Adipocyte (in vitro differentiated cells): ENCODE results near the gene GNPNAT1.
A peak's percentile ranks its signal among the peaks of the same experiment; 100 is the strongest.

Experiments
- DNase-seq: peaks from one replicate; pipeline ENCODE4 v3.0.0-alpha.2; 2015; ENCODE audit warnings: low read depth
- H3K27me3 ChIP-seq: replicated peaks from 2 replicates; pipeline ENCODE4 v1.7.0; 2013; ENCODE audit warnings: mild to moderate bottlenecking, low read length, moderate library complexity; ENCODE audit not compliant: control insufficient read depth, insufficient read depth
- H3K36me3 ChIP-seq: 2 replicates; pipeline ENCODE4 v1.7.0; 2013; ENCODE audit warnings: low read length, mild to moderate bottlenecking, moderate library complexity; ENCODE audit not compliant: control insufficient read depth, insufficient read depth, severe bottlenecking
- H3K4me1 ChIP-seq: 2 replicates; pipeline ENCODE4 v1.7.0; 2013; ENCODE audit warnings: mild to moderate bottlenecking, low read length, moderate library complexity; ENCODE audit not compliant: control insufficient read depth, insufficient read depth
- H3K4me3 ChIP-seq: 2 replicates; pipeline ENCODE4 v1.7.0; 2013; ENCODE audit warnings: mild to moderate bottlenecking, low read length, moderate library complexity
- H3K9ac ChIP-seq: 2 replicates; pipeline ENCODE4 v1.7.0; 2013; ENCODE audit warnings: mild to moderate bottlenecking, low read length, moderate library complexity
- H3K9me3 ChIP-seq: 2 replicates; pipeline ENCODE4 v1.7.0; 2013; ENCODE audit warnings: mild to moderate bottlenecking, low read length, moderate library complexity; ENCODE audit not compliant: control insufficient read depth

The GNPNAT1 gene

DNA sequence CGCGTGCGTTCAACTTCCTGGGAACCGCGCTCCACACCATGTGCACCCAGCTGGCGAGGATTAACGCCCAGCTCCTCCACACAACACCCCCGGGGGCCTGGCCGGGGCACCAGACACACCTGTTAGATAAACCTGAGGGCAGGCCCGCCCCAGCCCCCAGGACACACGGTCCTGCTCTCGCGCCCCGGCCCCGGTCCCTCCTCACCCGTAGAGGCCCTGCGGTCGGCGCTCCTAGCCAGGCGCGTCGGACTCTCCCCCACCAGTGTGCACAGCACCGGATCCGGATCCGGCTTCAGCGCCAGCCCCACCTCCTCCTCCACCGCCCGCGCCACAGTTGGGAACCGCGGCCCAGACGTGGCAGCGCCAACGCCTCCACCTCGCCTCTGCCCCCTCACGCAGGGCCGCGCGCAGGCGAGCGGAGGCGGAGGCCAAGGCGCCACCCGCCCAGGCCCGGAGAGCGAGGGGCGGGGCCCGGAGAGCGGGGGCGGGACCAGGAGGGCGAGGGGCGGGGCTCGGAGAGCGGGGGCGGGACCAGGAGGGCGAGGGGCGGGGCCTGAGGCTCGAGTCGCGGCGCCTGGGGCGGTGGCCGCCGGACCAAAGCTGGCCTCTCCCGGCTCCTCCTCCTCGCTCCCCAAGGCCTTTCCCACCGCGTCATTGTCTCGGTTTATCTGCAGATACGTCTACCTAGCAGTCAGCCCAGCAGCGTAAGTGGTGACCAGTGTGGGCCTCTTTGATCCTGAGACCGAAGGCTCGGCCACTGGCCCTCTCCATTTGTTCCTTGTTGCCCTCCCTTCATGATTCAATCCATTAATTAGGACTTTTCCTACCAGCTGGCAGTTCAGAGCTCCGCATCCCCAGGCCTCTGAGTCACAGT, at the start of gene GNPNAT1:
GNPNAT1 (minus strand) TSS at position 385 of the 874 bp plus-strand sequence. CDS start 6,957 bp downstream, outside the sequence.
- DNase-seq: peak; percentile 96
- Histone ChIP-seq H3K27me3 (no peaks in the 10 kb centered on the region), H3K9me3 (no peaks in the 10 kb centered on the region), H3K36me3 (no peaks in the 10 kb centered on the region), H3K4me3 (peak within 1 kb of the TSS; percentile 98), H3K4me1 (peaks cover 39% of the 10 kb centered on the region), H3K9ac (peak within 1 kb of the TSS; percentile 92)

DNA sequence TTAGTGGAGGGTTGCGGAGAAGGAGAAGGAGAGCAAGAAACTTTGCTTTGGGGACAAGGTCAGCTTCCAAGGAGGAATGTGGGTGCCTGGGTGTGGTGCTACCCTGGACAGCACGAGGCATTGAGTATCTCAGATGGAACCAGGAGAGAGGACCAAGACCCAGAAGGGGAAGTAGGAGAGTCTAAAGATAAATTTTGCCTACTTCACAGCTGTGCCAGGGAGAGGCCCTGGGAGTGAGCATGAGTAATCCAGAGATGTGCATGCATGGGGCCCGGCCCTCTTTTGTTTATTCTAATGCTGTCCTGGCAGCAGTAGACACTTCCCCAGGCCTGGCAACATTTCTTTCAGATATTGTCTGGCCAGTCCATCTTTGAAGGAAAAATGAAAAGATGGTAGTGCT, 49.5 kb upstream of the GNPNAT1 start:
- peak; percentile 84 for DNase-seq
- H3K9me3 ChIP-seq: no peaks in the 10 kb centered on the region
- H3K4me3 ChIP-seq: no peak overlapping the region
- H3K27me3 ChIP-seq: no peaks in the 10 kb centered on the region
- H3K4me1 ChIP-seq: peaks cover 23% of the 10 kb centered on the region
- no peaks in the 10 kb centered on the region for H3K36me3 ChIP-seq
- H3K9ac ChIP-seq: no peak overlapping the region

DNA sequence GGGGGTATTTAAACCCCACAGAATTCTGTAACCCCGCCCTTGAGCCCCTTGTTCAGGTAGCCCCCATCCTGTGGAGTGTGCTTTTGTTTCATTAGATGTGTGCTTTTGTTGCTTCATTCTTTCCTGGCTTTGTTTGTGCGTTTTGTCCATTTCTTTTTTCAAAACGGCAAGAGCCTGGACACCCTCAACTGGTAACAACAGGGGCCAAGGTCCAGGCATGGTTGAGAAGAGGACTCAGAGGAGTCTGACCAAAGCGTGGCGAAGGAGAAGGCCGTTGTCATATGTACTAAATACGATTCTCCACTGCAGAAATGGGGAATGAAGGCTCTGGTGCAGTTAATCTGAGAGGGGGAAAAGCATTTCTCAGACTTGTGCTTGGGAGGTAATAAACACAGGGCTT, 46.0 kb upstream of the GNPNAT1 start:
- H3K4me1 ChIP-seq: peaks cover 27% of the 10 kb centered on the region
- H3K9ac ChIP-seq: no peak overlapping the region
- H3K36me3 ChIP-seq: no peaks in the 10 kb centered on the region
- no peak for DNase-seq
- H3K4me3 ChIP-seq: no peak overlapping the region
- H3K9me3 ChIP-seq: no peaks in the 10 kb centered on the region
- H3K27me3 ChIP-seq: no peaks in the 10 kb centered on the region

DNA sequence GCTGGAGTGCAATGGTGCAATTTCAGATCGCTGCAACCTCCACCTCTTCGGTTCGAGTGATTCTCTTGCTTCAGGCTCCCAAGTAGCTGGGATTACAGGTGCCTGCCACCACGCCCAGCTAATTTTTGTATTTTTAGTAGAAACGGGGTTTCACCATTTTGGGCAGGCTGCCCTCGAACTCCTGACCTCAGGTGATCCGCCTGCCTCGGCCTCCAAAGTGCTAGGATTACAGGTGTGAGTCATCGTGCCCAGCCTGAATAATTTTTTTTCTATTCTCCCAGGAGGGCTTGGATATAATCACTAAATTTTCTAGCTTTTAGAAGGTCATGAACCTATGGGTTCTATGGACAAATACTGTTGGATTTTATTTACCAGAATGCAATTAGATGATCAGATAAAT, 44.7 kb upstream of the GNPNAT1 start:
- Histone ChIP-seq H3K4me1 (peaks cover 22% of the 10 kb centered on the region), H3K9me3 (no peaks in the 10 kb centered on the region), H3K4me3 (no peak overlapping the region), H3K9ac (no peak overlapping the region), H3K27me3 (no peaks in the 10 kb centered on the region), H3K36me3 (no peaks in the 10 kb centered on the region)
- no peak for DNase-seq

DNA sequence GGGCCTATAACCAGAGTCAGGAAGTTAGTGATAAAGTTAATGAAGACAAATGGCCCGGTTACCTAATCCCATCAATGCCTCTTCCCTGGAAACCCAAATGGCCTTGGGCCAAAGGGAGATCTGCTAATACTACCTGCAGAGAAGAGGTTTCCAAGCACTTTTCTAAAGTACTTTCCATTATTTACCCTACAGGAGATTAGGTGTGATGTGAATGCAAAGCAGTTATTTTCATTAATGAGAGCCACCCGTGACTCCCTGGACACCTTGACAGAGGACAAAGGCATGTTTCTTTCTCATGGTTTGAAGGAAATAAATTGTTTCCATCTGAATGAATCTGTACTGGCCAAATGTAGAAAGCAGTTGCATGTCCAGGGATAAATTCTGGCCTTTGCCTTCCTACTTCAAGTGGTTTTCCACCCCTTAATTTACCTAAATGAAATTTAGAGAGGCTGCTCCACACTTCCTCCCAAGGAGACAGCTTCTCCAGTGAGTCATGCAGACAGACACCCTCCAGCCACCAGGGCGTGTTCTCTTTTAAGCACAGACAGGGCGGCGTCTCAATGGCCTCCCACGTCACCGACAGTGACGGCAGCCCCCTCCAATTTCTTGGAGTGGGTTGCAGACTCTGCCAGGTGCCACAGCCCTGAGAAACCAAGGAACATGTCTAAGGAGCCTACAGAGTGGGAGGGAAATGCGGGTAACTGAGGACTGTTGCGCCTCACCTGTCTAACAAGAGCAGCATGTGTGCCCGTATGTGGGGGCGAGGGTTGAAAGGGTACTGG, 43.9 kb upstream of the GNPNAT1 start:
- H3K9ac ChIP-seq: peak overlapping the region; percentile 71
- H3K27me3 ChIP-seq: no peaks in the 10 kb centered on the region
- peak overlapping the region; percentile 40 for H3K4me3 ChIP-seq
- H3K9me3 ChIP-seq: no peaks in the 10 kb centered on the region
- no peaks in the 10 kb centered on the region for H3K36me3 ChIP-seq
- DNase-seq: peak; percentile 86
- peaks cover 15% of the 10 kb centered on the region for H3K4me1 ChIP-seq

DNA sequence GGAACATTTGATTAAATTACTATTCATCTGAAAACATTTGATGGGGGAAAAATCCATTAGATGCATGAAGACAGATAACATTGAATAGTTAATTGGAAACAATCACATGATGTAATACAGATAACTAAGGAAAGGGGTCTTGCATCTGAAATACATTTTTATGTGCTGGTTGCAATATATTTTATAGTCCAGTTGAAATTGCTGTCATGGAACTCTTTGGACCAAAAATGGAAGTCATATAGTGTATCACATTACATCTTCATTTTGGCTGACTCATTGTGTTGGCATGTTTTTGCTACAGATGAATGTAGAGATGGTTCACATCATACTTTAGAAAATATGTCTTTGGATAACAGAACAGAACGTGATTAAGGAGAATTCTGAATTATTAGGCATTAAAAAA, 43.0 kb upstream of the GNPNAT1 start:
- H3K27me3 ChIP-seq: no peaks in the 10 kb centered on the region
- no peak overlapping the region for H3K4me3 ChIP-seq
- H3K9ac ChIP-seq: no peak overlapping the region
- H3K4me1 ChIP-seq: peaks cover 15% of the 10 kb centered on the region
- no peaks in the 10 kb centered on the region for H3K36me3 ChIP-seq
- H3K9me3 ChIP-seq: no peaks in the 10 kb centered on the region
- peak; percentile 89 for DNase-seq

DNA sequence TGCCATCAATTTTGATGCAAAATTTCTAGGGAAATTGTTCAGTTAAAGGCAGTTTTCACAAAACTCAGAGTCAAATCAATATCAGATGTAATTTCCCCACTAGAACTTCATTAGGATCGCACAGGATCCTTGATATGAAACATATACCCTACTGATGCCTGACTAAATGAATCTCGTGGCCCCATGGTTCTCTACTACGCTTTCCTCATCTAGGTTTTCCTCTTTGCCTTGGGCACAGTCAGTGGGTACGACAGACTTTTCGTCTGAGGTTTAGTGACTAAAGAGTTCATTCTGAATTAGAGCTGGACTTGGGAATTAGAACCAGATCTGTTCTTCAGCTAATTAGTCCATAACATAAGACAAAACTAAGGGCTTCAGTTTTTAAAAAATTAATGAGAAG, 42.5 kb upstream of the GNPNAT1 start:
- DNase-seq: no peak

DNA sequence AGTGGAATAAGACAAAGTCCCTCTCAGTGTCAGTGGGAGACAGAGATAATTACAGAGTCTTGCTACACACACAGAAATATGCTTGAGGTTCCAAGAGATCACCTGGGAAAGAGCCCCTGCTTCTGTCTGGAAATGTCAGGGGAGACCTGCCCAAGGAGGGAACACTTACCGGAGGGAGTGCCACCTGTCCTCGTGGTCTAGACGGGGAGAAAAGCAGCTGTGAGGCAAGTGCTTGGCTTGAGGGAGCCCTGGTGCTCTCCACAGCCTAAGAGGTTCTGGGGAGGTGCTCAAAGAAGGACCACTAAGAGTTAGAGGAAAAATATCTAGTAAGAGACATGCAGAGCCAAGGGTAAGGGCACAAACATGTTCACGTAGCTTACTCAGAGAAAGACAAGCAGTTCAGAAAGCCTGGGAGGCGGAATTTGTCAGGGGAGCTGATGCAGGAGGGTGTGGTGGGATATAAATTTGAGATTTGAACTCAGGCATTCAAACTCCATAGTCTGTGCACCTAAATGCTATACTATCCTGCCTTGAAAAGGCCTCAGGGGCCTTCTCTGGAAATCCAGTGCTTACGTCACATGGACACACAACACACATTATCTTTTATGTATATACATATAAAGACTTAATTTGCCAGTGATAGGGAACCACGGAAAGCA, 38.2 kb upstream of the GNPNAT1 start:
- Histone ChIP-seq H3K36me3 (no peaks in the 10 kb centered on the region), H3K9ac (no peak overlapping the region), H3K9me3 (no peaks in the 10 kb centered on the region), H3K4me3 (no peak overlapping the region), H3K27me3 (no peaks in the 10 kb centered on the region), H3K4me1 (peaks cover 4% of the 10 kb centered on the region)
- no peak for DNase-seq

More for the DNA sequence above, 42.5 kb upstream of the GNPNAT1 start:
- Histone ChIP-seq H3K36me3 (no peaks in the 10 kb centered on the region), H3K9me3 (no peaks in the 10 kb centered on the region), H3K4me1 (peaks cover 15% of the 10 kb centered on the region), H3K4me3 (no peak overlapping the region), H3K9ac (no peak overlapping the region), H3K27me3 (no peaks in the 10 kb centered on the region)

DNA sequence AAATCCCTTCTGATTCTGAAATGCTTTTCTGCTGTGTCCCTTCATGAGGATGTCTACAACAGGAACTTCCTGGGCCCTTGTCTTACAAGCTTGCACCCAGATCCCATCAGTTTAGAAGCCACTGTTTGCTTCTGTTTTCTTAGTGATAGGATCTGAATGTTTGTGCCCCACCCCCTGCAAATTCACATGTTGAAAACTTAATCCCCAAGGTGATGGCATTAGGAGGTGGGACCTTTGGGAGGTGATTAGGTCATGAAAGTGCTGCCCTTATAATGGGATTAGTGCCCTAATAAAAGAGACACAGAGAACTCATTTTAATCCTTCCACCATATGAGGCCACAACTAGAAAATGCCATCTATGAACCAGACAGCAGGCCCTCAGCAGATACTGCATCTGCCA, 36.0 kb upstream of the GNPNAT1 start:
- H3K4me1 ChIP-seq: peaks cover 4% of the 10 kb centered on the region
- no peak overlapping the region for H3K4me3 ChIP-seq
- no peak overlapping the region for H3K9ac ChIP-seq
- no peaks in the 10 kb centered on the region for H3K9me3 ChIP-seq
- no peak for DNase-seq
- H3K27me3 ChIP-seq: no peaks in the 10 kb centered on the region
- no peaks in the 10 kb centered on the region for H3K36me3 ChIP-seq

DNA sequence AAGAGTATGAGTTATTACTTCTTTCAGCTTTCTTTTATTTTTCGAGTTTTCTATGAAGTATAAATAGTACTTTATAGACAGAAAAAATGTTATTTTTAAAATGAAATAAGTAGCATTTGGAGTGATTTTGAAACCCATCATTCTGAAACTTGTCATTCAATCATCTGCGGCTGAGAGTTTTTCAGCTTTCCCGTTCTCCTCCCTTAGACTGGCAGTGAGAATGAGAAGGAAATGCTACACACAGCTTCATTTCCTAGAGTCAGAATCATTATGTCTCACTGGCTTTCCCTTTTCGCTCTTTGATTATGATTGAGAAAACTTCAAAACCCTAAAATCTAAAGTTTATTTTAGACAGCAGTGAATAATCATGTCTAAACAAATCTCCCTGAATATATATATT, 33.7 kb upstream of the GNPNAT1 start:
- H3K36me3 ChIP-seq: no peaks in the 10 kb centered on the region
- no peaks in the 10 kb centered on the region for H3K9me3 ChIP-seq
- no peaks in the 10 kb centered on the region for H3K27me3 ChIP-seq
- H3K4me3 ChIP-seq: no peak overlapping the region
- H3K4me1 ChIP-seq: peaks cover 12% of the 10 kb centered on the region
- H3K9ac ChIP-seq: no peak overlapping the region
- no peak for DNase-seq

DNA sequence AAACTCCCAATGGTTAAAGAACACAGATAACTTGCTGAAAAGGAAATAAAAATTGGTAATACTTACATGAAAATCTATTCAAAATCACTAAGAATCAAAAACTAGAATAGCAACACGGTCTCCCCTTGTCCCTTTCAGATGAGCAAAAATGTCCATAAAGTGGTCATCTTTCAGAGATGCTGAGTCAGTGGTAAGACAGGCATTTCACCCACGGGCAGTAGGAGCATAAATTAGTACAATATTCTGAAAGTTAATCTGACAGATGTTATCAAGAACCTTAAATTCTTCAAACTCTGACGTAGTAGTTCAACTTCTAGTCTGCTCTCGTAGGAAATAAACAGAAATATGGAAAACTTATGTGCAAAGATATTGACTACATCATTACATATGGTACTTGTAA, 33.1 kb upstream of the GNPNAT1 start:
- H3K27me3 ChIP-seq: no peaks in the 10 kb centered on the region
- no peak overlapping the region for H3K9ac ChIP-seq
- DNase-seq: peak; percentile 61
- peaks cover 12% of the 10 kb centered on the region for H3K4me1 ChIP-seq
- H3K9me3 ChIP-seq: no peaks in the 10 kb centered on the region
- no peaks in the 10 kb centered on the region for H3K36me3 ChIP-seq
- H3K4me3 ChIP-seq: no peak overlapping the region
